Left lung (tissue), 10 donors: Measurements from ENCODE around the gene PRDM8. TPM values are rescaled to one million over a fixed set of nuclear protein-coding genes. Genes with fewer than 3 reads are reported as not detected.

Experiments used
- ATAC-seq: fragments of 200-7000 bp; cut with Tn5 transposase; one replicate; pipeline ENCODE4 v1.9.1; 2020; ENCODE audit warnings: moderate library complexity
- DNase-seq, 4 donors: peaks; one replicate each; pipeline ENCODE4 v3.0.0-alpha.2; 2013 to 2020
- H3K27ac ChIP-seq, 2 donors: fragments of 200-600 bp; sonication (generic) in 1 of 2; one replicate each; pipeline versions ENCODE4 v1.5.0 to v1.8.0; 2020 to 2021
- H3K27me3 ChIP-seq, 2 donors: fragments of 200-600 bp; sonication (generic) in 1 of 2; one replicate each; pipeline versions ENCODE4 v1.5.0 to v1.8.0; 2020 to 2021
- H3K36me3 ChIP-seq, 2 donors: fragments of 200-600 bp; sonication (generic) in 1 of 2; one replicate each; pipeline versions ENCODE4 v1.5.0 to v1.8.0; 2020 to 2021
- H3K4me1 ChIP-seq, 2 donors: fragments of 200-600 bp; one replicate each; pipeline ENCODE4 v1.8.0; 2021
- H3K4me3 ChIP-seq, 2 donors: fragments of 200-600 bp; sonication (generic) in 1 of 2; one replicate each; pipeline versions ENCODE4 v1.5.0 to v1.8.0; 2020 to 2021; ENCODE audit warnings: mild to moderate bottlenecking in 1 of 2
- H3K9me3 ChIP-seq, 2 donors: fragments of 200-600 bp; sonication (generic) in 1 of 2; one replicate each; pipeline versions ENCODE4 v1.5.0 to v1.8.0; 2020 to 2021
- CTCF ChIP-seq, 2 donors: fragments of 200-600 bp; sonication (generic) in 1 of 2; IDR thresholded peaks; one replicate each; pipeline versions ENCODE4 v1.5.0 to v1.8.0; 2021; ENCODE audit warnings: antibody characterized with exemption in 2 of 2
- intact Hi-C, 2 donors: fragments of 100-400 bp; cut with DNase I; formaldehyde crosslinking; loops; one replicate each; pipeline versions ENCODE4 v1.11.2 to v1.14.2; 2022
- polyA plus RNA-seq, 6 donors: library from polyadenylated mRNA; unstranded; fragments of 120-200 nt; gene quantifications; one replicate each; pipeline ENCODE4 v1.2.1, GENCODE V29; 2013; ENCODE audit not compliant: insufficient read length in 6 of 6
- total RNA-seq, 2 donors: library from RNA; stranded (reverse); fragmentation: NEBNext Ultra II Directional; extraction: Animal tissue kit (Norgen Biotek cat#: 25700); gene quantifications; one replicate each; pipeline ENCODE4 v1.2.1, GENCODE V29; 2021
- donor health status: DM: no; HTN: yes; CAD: no.
- donor health status: DM: no; HTN: no; CAD: no.

The PRDM8 gene
- total and polyA plus RNA-seq, 8 donors = 0.41 to 1.9 (median 1.2) TPM

- H3K4me1 ChIP-seq = peaks cover 12 to 34% of the 10 kb centered on the region in 2 donors
- intact Hi-C loops = no loop called here
- peaks cover 25 to 51% of the 10 kb centered on the region in 2 donors for H3K27me3 ChIP-seq
- no peak overlapping the region for H3K27ac ChIP-seq
- no peaks in the 10 kb centered on the region for H3K36me3 ChIP-seq
- no peak for TF ChIP-seq CTCF (IDR thresholded peaks at IDR 0.05)
- DNase-seq = no peak
- H3K9me3 ChIP-seq = peaks cover 0 to 15% of the 10 kb centered on the region in 2 donors
- ATAC-seq = no peak
- no peak overlapping the region for H3K4me3 ChIP-seq
Measured at GRCh38 chr4:80182237-80182866, 15.0 kb upstream of the PRDM8 start.

- intact Hi-C loops = no loop called here
- no peak for TF ChIP-seq CTCF (IDR thresholded peaks at IDR 0.05)
- H3K4me3 ChIP-seq = peak overlapping the region; percentile 42 to 61
- H3K9me3 ChIP-seq = peaks cover 0 to 14% of the 10 kb centered on the region in 2 donors
- ATAC-seq (peak; percentile 51), DNase-seq (no peak)
- H3K36me3 ChIP-seq = no peaks in the 10 kb centered on the region
- peak overlapping the region in 1 of 2 donors; percentile 66 for H3K27ac ChIP-seq
- H3K4me1 ChIP-seq = peaks cover 12 to 34% of the 10 kb centered on the region in 2 donors
- H3K27me3 ChIP-seq = peaks cover 36 to 62% of the 10 kb centered on the region in 2 donors
Measured at GRCh38 chr4:80183250-80184052, 13.9 kb upstream of the PRDM8 start.

GRCh38 chr4:80184053-80184824, 13.1 kb upstream of the PRDM8 start:
- Histone ChIP-seq H3K27ac (peak overlapping the region in 1 of 2 donors; percentile 66), H3K4me1 (peaks cover 12 to 34% of the 10 kb centered on the region in 2 donors), H3K9me3 (peaks cover 0 to 7% of the 10 kb centered on the region in 2 donors), H3K36me3 (no peaks in the 10 kb centered on the region), H3K27me3 (peaks cover 44 to 70% of the 10 kb centered on the region in 2 donors), H3K4me3 (peak overlapping the region; percentile 42 to 61)
- peak; percentile 78 to 89 for TF ChIP-seq CTCF (IDR thresholded peaks at IDR 0.05)
- ATAC-seq (peak; percentile 98), DNase-seq (peak in 3 of 4 donors; percentile 71 to 98 (median 86))
- intact Hi-C loops = no loop called here

- Histone ChIP-seq H3K36me3 (no peaks in the 10 kb centered on the region), H3K4me3 (peak overlapping the region; percentile 42 to 61), H3K27ac (peak overlapping the region in 1 of 2 donors; percentile 66), H3K4me1 (peaks cover 12 to 36% of the 10 kb centered on the region in 2 donors), H3K9me3 (no peaks in the 10 kb centered on the region), H3K27me3 (peaks cover 52 to 79% of the 10 kb centered on the region in 2 donors)
- TF ChIP-seq CTCF (IDR thresholded peaks at IDR 0.05) = no peak
- ATAC-seq (no peak), DNase-seq (peak in 1 of 4 donors; percentile 81)
- intact Hi-C loops = no loop called here
Measured at GRCh38 chr4:80184825-80185756, 12.2 kb upstream of the PRDM8 start.
